Posterior cingulate gyrus (tissue), 11 donors: ENCODE measurements around the gene MRTFA.
"Not testable (repeated sequence)": the region's sequence is repeated elsewhere in the genome, so short reads cannot be mapped to it uniquely, and the experiment has no call there.

Experiments used
- DNase-seq, 10 donors: peaks; one replicate each; pipeline versions ENCODE4 v3.0.0 to v3.0.0-alpha.2; 2020 to 2021; ENCODE audit warnings: mixed read lengths in 3 of 10
- intact Hi-C: fragments of 100-400 bp; cut with DNase I; formaldehyde crosslinking; loops from one replicate; pipeline ENCODE4 v1.15.1; 2023

The MRTFA gene

DNA sequence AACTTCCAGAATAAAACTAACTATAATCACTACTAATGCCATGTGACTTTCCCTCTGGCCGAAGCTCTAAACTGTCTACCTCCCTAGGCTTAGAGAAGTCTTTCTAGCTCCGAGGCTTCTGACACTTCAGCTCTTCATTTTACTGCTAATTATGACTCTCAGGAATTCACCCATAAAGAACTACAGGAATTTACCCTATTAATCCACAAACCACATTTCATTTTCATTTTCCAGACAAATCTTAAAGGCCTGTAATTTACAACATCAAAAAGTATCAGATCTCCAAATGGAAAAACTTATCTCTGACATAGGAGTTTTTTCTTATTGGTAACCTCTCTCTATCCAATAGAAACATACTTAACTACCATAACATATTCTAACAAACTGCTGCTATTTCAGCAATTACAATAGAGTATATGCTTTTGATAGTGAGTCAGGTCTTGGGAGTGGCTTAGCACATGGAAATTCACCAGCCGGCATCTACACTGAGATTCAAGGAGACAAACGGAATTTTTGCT lies 33.4 kb downstream of the MRTFA start:
- no peak for DNase-seq
- intact Hi-C loops: no loop called here

DNA sequence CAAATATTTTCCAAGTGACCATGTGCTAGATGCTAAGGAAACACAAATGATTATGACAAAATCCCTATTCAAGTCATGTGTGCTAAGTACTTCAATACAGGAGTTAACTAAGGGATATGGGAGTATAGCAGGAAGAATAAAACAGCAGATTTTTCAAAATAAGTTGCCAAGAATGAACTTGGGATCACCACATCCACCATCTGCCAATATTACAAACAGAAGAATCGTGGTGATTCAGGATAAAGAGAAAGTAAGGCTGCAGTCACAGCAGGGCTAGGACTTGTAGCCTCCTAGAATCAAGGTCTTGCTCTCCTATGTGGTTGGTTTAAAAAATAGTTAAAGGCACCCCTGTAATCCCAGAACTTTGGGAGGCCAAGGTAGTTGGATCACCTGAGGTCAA lies 34.3 kb downstream of the MRTFA start:
- intact Hi-C loops: no loop called here
- no peak for DNase-seq

- DNase-seq: no peak
- intact Hi-C loops: no loop called here
Observed at GRCh38 chr22:40599731-40600130, 36.8 kb downstream of the MRTFA start.

GRCh38 chr22:40598712-40599111 lies 37.8 kb downstream of the MRTFA start:
- intact Hi-C loops: not testable (repeated sequence)

DNA sequence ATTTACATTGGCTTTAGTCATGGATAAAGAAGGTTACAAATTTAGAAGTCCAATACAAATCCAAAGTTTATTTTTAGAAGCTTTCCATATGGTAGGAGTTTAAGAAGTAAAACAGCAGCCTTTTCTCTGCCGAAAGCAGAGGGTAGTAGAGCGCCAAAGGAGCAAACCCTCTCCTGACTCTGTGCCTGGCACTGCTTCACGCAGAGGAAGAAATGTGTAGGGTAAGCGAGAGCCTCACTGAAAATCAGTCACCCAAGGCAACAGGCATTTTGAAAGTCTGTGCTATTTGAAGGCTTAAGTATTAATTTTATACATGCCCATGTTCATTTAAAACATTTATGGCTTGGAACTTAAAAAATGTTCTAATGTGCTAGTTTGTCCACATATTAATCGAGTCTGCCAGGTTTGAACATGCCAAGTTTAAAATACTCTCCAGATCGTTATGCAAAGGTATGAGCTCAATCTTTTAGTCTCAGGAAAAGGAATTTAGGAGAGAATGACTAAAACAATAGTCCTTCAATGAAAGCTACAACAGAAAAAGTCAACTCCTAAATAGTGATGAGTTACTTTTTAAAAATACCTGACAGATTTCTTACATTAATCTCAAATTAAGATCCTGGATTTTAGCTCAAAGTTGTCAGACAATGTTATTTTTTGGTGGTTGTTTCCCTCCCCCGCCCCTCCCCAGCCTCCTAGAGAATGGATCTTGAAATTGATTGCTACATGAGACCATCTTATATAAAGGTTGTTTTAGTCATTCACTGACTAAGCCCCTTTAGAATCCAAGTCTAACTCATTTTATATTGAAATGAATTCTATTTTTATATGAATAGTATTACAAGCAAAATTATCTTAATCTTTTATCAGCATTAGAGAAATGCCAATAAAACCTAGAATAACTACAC lies 38.7 kb downstream of the MRTFA start:
- intact Hi-C loops: no loop called here
- DNase-seq: peak in 3 of 10 donors; percentile 7 to 20 (median 12)

More at GRCh38 chr22:40598712-40599111, 37.8 kb downstream of the MRTFA start:
- DNase-seq: not testable (repeated sequence)

DNA sequence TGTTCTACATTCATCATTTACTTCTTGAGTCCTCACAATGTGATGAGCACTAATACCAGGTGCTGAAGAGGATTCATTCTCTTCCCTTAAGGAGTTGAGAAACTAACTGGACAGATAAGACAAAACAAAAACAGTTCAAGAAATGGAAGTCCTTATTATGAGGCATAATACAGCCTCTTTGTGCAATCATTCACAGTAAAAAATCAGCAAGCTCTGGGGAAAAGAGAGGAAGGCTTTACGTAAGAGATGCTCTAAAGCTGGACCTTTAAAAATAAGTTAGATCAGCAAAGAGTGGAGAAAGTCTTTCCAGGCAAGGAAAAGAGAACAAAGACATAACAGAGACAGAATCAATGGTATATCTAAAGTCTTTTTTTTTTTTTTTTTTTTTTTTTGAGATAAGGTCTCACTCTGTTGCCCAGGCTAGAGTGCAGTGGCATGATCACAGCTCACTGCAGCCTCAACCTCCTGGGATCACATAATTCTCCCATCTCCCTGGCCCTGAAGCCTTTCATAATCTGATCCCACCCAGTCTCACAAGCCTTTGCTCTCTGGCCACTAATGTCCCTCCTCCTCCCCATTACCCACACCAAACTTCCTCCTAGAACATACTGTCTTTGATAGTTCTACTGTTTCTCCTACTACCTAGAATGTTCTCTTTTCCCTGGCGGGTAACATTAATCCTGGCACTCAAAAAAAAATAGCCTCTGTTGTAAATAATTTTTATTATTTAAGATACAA lies 40.9 kb downstream of the MRTFA start:
- no peak for DNase-seq
- intact Hi-C loops: no loop called here

DNA sequence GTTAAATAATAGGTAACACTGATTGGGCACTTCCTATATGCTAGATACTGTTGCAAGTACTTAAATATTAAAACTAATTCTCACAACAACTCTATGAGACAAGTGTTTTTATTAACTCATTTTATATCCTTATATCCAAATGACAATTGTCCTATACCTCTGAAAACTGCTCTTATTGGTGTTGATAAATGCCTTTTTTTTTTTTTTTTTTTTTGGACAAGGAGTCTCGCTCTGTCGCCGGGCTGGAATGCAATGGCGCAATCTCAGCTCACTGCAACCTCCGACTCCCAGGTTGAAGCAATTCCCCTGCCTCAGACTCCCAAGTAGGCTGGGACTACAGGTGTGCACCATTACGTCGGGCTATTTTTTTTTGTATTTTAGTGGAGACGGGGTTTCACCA lies 41.6 kb downstream of the MRTFA start:
- DNase-seq: no peak
- intact Hi-C loops: no loop called here

DNA sequence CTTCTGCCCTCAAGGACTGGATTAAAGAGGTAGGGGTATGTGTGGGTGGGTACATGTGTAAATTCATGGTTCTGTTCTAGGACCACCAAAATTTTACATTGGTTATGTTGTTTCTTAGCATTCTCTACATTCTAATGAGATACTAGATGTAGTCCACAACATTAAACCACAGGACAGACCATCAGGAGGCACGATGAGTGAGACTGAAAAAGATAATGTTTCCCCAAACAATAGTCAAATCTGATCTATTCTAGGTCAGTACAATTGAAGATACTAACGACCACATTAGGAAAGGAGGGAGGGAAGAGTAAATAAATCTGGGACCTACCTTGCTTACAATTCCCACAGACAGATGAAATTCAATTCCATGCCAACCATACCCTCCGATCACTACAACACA lies 42.2 kb downstream of the MRTFA start:
- intact Hi-C loops: no loop called here
- DNase-seq: no peak

- intact Hi-C loops: no loop called here
- DNase-seq: no peak
Observed at GRCh38 chr22:40593460-40594273, 42.9 kb downstream of the MRTFA start.

GRCh38 chr22:40592352-40593113 lies 44.0 kb downstream of the MRTFA start:
- intact Hi-C loops: no loop called here
- DNase-seq: no peak

DNA sequence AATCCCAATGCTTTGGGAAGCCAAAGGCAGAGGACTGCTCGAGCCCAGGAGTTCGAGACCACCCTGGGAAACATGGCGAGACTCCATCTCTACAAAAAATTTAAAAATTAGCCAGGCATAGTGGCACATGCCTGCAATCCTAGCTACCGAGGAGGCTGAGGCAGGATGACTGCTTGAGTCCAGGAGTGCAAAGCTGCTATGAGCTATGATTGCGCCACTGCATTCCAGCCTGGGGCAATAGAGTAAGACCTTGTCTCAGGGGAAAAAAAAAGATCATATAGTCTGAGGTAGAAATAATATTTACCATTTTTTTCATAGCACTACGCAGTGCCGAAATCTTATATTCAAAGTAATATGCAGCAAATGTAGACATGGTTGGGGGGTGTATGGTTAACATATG lies 47.8 kb downstream of the MRTFA start:
- DNase-seq: no peak
- intact Hi-C loops: no loop called here

DNA sequence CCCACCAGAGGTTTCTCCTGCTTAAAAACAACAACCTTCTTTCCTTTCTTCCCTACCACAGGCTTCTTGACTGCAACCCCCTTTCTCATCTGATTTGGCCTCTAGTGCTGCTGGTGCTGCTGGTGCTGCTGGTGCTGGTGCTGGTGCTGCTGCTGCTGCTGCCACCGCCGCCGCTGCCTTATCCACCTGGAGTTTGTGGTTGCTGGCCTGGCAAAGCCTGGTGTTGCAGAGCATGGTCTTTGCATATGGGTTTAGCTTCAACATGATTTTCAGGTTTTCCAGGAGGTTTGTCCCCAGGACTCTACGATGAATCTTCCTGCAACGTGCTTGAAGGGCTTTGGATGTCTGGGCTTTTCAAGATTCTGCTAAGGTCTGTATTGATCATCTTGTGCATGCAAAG lies 49.7 kb downstream of the MRTFA start:
- no peak for DNase-seq
- intact Hi-C loops: no loop called here

GRCh38 chr22:40585310-40585751 lies 51.2 kb downstream of the MRTFA start:
- intact Hi-C loops: no loop called here
- DNase-seq: no peak

DNA sequence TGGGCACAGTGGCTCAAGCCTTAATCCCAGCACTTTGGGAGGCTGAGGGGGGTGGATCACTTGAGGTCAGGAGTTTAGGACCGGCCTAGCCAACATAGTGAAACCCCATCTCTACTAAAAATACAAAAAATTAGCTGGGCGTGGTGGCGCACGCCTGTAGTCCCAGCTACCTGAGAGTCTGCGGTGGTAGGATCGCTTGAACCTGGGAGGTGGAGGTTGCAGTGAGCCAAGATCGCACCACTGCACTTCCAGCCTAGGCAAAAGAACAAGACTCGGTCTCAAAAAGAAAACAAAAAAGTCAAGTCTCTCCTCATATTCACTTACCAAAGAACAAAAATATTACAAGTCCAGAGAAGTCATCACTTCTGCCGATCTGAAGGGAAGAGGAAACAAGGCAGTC lies 51.8 kb downstream of the MRTFA start:
- intact Hi-C loops, DNase-seq: not testable (repeated sequence)

- no peak for DNase-seq
- intact Hi-C loops: no loop called here
Observed at GRCh38 chr22:40583053-40583741, 53.3 kb downstream of the MRTFA start.

DNA sequence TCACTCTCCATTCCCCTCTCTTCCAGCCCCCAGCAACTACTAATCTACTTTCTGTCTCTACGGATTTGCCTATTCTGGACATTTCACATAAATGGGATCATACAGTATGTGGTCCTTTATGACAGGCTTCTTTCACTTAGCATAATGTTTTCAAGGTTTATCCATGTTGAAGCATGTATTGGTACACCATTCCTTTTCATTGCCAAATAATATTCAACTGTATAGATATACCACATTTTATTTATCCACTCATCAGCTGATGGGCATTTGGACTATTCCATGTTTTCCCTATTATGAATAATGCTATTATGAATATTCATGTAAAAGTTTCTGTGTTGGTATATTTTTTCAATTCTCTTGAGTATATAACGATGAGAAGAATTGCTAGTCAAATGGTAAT lies 54.5 kb downstream of the MRTFA start:
- DNase-seq: no peak
- intact Hi-C loops: no loop called here

GRCh38 chr22:40580631-40581030 lies 55.9 kb downstream of the MRTFA start:
- intact Hi-C loops: no loop called here
- DNase-seq: no peak

GRCh38 chr22:40578171-40578570 lies 58.3 kb downstream of the MRTFA start:
- intact Hi-C loops: no loop called here
- DNase-seq: no peak

DNA sequence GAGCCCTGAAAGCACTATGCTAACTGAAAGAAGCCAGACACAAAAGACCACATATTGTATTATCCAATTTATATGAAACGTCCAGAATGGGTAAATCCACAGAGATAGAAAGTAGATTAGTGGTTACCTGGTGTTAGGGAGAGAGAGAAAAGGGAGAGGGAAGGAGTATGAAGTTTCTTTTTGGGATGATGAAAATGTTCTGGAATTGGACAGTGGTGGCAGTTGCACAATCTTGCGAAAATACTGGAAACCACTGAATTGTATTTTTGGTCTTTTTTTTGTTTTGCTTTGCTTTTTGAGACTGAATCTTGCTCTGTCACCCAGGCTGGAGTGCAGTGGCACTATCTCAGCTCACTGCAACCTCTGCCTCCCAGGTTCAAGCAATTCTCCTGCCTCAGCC lies 63.5 kb downstream of the MRTFA start:
- intact Hi-C loops: no loop called here
- DNase-seq: no peak
